Trophoblast cell (in vitro differentiated cells and primary cell): Measurements from ENCODE around the gene SPR.

Experiments used
- DNase-seq, 2 donors: peaks; one replicate each; pipeline ENCODE4 v3.0.0-alpha.2; 2016
- H2AFZ ChIP-seq: 2 replicates; pipeline ENCODE4 v1.6.1; 2013; ENCODE audit warnings: low read length, moderate library complexity, mild to moderate bottlenecking; ENCODE audit not compliant: insufficient read depth, poor library complexity
- H2AK5ac ChIP-seq: 2 replicates; pipeline ENCODE4 v1.6.1; 2013; ENCODE audit warnings: mild to moderate bottlenecking, low read length
- H2BK120ac ChIP-seq: 2 replicates; pipeline ENCODE4 v1.6.1; 2013; ENCODE audit warnings: low read length, mild to moderate bottlenecking, moderate library complexity; ENCODE audit not compliant: insufficient read depth, poor library complexity
- H2BK12ac ChIP-seq: 2 replicates; pipeline ENCODE4 v1.6.1; 2013; ENCODE audit warnings: mild to moderate bottlenecking, low read length, moderate library complexity
- H2BK5ac ChIP-seq: 2 replicates; pipeline ENCODE4 v1.6.1; 2013; ENCODE audit warnings: low read length, low read depth, moderate library complexity, mild to moderate bottlenecking; ENCODE audit not compliant: poor library complexity
- H3K14ac ChIP-seq: 2 replicates; pipeline ENCODE4 v1.6.1; 2013; ENCODE audit warnings: mild to moderate bottlenecking, low read length
- H3K18ac ChIP-seq: 2 replicates; pipeline ENCODE4 v1.6.1; 2013; ENCODE audit warnings: mild to moderate bottlenecking, low read length
- H3K23ac ChIP-seq: 2 replicates; pipeline ENCODE4 v1.6.1; 2013; ENCODE audit warnings: low read length
- H3K27ac ChIP-seq: 2 replicates; pipeline ENCODE4 v1.5.1; 2013; ENCODE audit warnings: low read depth, mild to moderate bottlenecking, inconsistent platforms, low read length, moderate library complexity
- H3K27me3 ChIP-seq: 2 replicates; pipeline ENCODE4 v1.6.1; 2013; ENCODE audit warnings: inconsistent platforms, mild to moderate bottlenecking, low read length, moderate library complexity; ENCODE audit not compliant: insufficient read depth
- H3K36me3 ChIP-seq, 2 experiments: 1 replicate in 1 of 2; 2 replicates in 1 of 2; pipeline ENCODE4 v1.6.1; 2013; ENCODE audit warnings: low read length in 2 of 2, mild to moderate bottlenecking in 2 of 2, moderate library complexity in 1 of 2; ENCODE audit not compliant: insufficient read depth in 2 of 2, control insufficient read depth in 1 of 2
- H3K4ac ChIP-seq: 2 replicates; pipeline ENCODE4 v1.6.1; 2013; ENCODE audit warnings: low read depth, mild to moderate bottlenecking, low read length, moderate library complexity
- H3K4me1 ChIP-seq, 2 experiments: 1 replicate in 1 of 2; 2 replicates in 1 of 2; pipeline ENCODE4 v1.6.1; 2013; ENCODE audit warnings: low read length in 2 of 2, mild to moderate bottlenecking in 2 of 2, moderate library complexity in 1 of 2; ENCODE audit not compliant: insufficient read depth in 2 of 2, control insufficient read depth in 1 of 2
- H3K4me2 ChIP-seq: 2 replicates; pipeline ENCODE4 v1.6.1; 2013; ENCODE audit warnings: inconsistent platforms, mild to moderate bottlenecking, low read length, moderate library complexity
- H3K4me3 ChIP-seq: 2 replicates; pipeline ENCODE4 v1.5.1; 2013; ENCODE audit warnings: mild to moderate bottlenecking, low read depth, low read length, inconsistent platforms
- H3K79me1 ChIP-seq: one replicate; pipeline ENCODE4 v1.6.1; 2013; ENCODE audit warnings: low read length
- H3K79me2 ChIP-seq: 2 replicates; pipeline ENCODE4 v1.6.1; 2013; ENCODE audit warnings: low read length, mild to moderate bottlenecking; ENCODE audit not compliant: control insufficient read depth, insufficient read depth, poor library complexity
- H3K9ac ChIP-seq: 2 replicates; pipeline ENCODE4 v1.6.1; 2013; ENCODE audit warnings: mild to moderate bottlenecking, low read length
- H3K9me3 ChIP-seq: 2 replicates; pipeline ENCODE4 v1.6.1; 2013; ENCODE audit warnings: low read depth, mild to moderate bottlenecking, control low read depth, inconsistent platforms, low read length; ENCODE audit not compliant: insufficient read depth
- H4K12ac ChIP-seq: 2 replicates; pipeline ENCODE4 v1.6.1; 2013; ENCODE audit warnings: low read depth, mild to moderate bottlenecking, low read length, moderate library complexity
- H4K8ac ChIP-seq: 2 replicates; pipeline ENCODE4 v1.6.1; 2013; ENCODE audit warnings: low read depth, mild to moderate bottlenecking, low read length, moderate library complexity
- H4K91ac ChIP-seq: one replicate; pipeline ENCODE4 v1.6.1; 2013; ENCODE audit warnings: low read depth, mild to moderate bottlenecking, low read length, moderate library complexity
- WGBS: extraction: QIAGEN DNeasy Blood & Tissue Kit; methylation state at CpG from one replicate; pipeline ENCODE4 v1.1.7; 2013; ENCODE audit warnings: missing lambda C conversion rate; ENCODE audit not compliant: insufficient read length, insufficient coverage; ENCODE audit errors: extremely low coverage; 5-methylcytosine and 5-hydroxymethylcytosine counted together

Gene SPR

DNA sequence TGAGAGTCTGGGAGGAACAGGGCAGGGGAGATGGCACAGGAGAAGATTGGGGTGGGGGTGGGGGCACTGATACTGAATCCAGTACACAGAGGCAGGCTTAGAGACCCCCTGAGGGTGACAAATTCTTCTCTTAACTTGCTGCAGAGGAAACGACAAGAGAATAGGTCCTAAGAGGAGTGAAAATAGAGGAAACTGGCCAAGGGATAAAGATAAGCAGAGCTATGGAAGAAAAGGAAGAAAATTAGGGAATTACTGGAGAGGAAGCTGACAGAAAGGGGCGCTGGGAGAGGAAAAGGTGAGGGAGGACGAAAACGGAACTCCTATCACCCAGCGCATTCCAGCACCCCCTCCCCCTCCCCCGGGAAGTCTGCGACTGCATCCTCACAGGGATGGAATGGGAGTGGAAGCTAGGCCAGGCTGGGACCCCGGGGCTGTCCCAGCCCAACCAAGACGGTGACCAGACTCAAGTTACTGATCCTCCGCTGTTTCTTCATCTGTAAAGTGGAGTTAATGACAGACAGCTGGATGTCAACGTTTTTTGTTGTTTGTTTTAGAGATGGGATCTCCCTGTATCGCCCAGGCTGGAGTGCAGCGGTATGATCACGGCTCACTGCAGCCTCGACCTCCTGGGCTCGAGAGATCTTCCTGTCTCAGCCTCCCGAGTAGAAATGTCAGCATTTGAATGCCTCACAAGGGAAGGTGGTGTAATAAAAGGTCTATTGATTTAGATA is 27.5 kb downstream of the SPR start:
- H3K4me2 ChIP-seq, result no peak overlapping the region
- no peak overlapping the region for H3K27ac ChIP-seq
- H3K9ac ChIP-seq, result no peak overlapping the region
- no peak overlapping the region for H3K14ac ChIP-seq
- H3K36me3 ChIP-seq, result no peaks in the 10 kb centered on the region
- H4K8ac ChIP-seq, result no peak overlapping the region
- H4K91ac ChIP-seq, result no peak overlapping the region
- no peaks in the 10 kb centered on the region for H3K79me1 ChIP-seq
- no peak overlapping the region for H2AFZ ChIP-seq
- no peak overlapping the region for H3K23ac ChIP-seq
- no peak overlapping the region for H2BK12ac ChIP-seq
- no peak overlapping the region for H3K4me3 ChIP-seq
- no CpG with 5 or more reads among the region's 17 CpGs for WGBS
- no peak overlapping the region for H3K18ac ChIP-seq
- peaks cover 68% of the 10 kb centered on the region for H3K27me3 ChIP-seq
- no peak for DNase-seq
- H2BK120ac ChIP-seq, result no peak overlapping the region
- peaks cover 17% of the 10 kb centered on the region in 2 experiments for H3K4me1 ChIP-seq
- no peak overlapping the region for H4K12ac ChIP-seq
- no peak overlapping the region for H2BK5ac ChIP-seq
- no peak overlapping the region for H3K4ac ChIP-seq
- peaks cover 6% of the 10 kb centered on the region for H3K9me3 ChIP-seq
- no peak overlapping the region for H2AK5ac ChIP-seq
- no peaks in the 10 kb centered on the region for H3K79me2 ChIP-seq

DNA sequence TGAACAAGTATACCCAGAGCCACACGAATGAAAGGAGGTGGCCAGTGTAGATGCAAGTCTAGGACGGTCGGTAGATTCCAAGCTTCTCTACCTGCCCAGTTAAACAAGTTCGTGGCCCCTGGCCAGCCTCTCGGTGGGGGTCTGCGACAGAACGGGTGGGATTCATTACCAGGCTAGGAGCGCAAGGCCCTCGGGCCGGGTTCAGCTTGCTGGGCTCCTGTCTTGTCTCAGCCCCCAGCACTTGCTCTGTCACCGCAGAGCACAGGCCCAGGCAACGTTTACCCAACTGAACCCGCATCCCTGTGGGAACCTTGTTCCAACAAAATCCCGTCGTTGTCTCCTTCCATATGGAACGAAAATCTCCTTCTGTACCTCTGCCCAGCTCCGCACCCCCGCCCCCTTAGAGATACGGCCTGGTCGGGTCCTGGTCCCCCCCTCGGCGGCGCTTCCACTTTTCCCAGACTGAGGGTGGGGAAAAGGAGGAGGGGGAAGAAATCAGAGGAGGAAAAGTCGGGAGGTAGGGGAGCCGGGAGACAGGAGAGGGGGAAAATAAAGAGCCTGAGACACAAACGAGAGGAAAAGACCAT is 28.2 kb downstream of the SPR start:
- peak overlapping the region; percentile 62 for H3K4me2 ChIP-seq
- no peak overlapping the region for H2BK5ac ChIP-seq
- H2BK120ac ChIP-seq, result no peak overlapping the region
- peaks cover 73% of the 10 kb centered on the region for H3K27me3 ChIP-seq
- WGBS, result no CpG with 5 or more reads among the region's 26 CpGs
- H3K14ac ChIP-seq, result no peak overlapping the region
- peaks cover 20% of the 10 kb centered on the region in 2 experiments for H3K4me1 ChIP-seq
- no peak overlapping the region for H3K4me3 ChIP-seq
- H3K4ac ChIP-seq, result no peak overlapping the region
- H3K23ac ChIP-seq, result no peak overlapping the region
- no peaks in the 10 kb centered on the region for H3K79me1 ChIP-seq
- H3K9me3 ChIP-seq, result peaks cover 6% of the 10 kb centered on the region
- H2AFZ ChIP-seq, result no peak overlapping the region
- H3K18ac ChIP-seq, result no peak overlapping the region
- H3K36me3 ChIP-seq, result no peaks in the 10 kb centered on the region
- no peaks in the 10 kb centered on the region for H3K79me2 ChIP-seq
- DNase-seq, result peak in 1 of 2 donors; percentile 40
- H4K12ac ChIP-seq, result no peak overlapping the region
- no peak overlapping the region for H3K27ac ChIP-seq
- no peak overlapping the region for H3K9ac ChIP-seq
- no peak overlapping the region for H4K91ac ChIP-seq
- no peak overlapping the region for H4K8ac ChIP-seq
- H2BK12ac ChIP-seq, result no peak overlapping the region
- no peak overlapping the region for H2AK5ac ChIP-seq

DNA sequence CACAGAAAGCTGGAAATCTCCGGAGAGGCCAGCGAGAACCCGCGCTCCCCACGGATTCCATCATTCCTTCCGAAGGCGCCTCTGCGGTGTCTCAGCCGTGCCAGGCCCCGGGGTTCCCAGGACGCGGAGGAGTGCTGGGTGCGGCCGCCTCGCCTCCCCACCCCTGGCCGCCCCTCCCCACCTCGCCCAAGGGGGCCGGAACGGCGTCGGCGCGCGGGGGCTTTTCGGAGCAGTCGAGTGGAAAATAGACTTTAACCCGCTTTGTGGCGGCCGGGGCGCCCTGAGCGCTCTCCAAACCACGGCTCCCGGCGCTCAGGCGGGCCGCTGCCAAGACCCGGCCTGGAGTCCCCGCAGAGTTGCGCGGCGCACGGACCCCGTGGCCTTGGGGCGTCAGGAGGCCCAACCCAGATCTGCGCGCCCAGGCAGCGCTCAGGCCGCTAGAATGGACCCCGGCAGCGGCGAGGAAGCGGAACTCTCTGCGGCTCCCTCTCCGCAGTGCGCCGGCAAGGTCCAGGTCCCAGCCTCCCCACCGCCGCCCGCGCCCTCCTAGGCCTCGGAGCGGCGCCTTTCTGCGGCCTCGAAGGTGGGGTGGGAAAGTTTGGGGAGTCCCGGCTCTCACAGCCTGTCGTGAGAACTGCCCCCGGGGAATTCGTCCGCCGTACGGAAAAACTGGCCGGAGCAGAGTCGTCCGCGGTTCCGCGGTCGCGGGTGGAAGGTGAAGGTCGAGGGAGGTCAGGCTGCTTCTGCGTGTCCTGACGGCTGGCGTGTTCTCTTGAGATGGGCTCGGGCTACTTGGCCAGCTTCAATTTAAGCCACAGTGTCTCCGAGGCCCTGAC is 28.9 kb downstream of the SPR start:
- Histone ChIP-seq H2BK5ac (no peak overlapping the region), H3K27me3 (peaks cover 79% of the 10 kb centered on the region), H3K27ac (no peak overlapping the region), H3K79me2 (no peaks in the 10 kb centered on the region), H2AK5ac (no peak overlapping the region), H3K4me1 (peaks cover 23 to 27% of the 10 kb centered on the region in 2 experiments), H3K4me3 (peak overlapping the region; percentile 25), H3K9ac (no peak overlapping the region), H2AFZ (peak overlapping the region; percentile 69), H4K8ac (peak overlapping the region; percentile 13), H2BK12ac (no peak overlapping the region), H3K36me3 (no peaks in the 10 kb centered on the region), H2BK120ac (no peak overlapping the region), H3K4ac (no peak overlapping the region), H4K12ac (peak overlapping the region; percentile 7), H3K9me3 (peaks cover 6% of the 10 kb centered on the region), H4K91ac (no peak overlapping the region), H3K18ac (peak overlapping the region; percentile 33), H3K4me2 (peak overlapping the region; percentile 62), H3K14ac (no peak overlapping the region), H3K79me1 (no peaks in the 10 kb centered on the region), H3K23ac (no peak overlapping the region)
- no CpG with 5 or more reads among the region's 86 CpGs for WGBS
- peak; percentile 53 to 69 for DNase-seq

DNA sequence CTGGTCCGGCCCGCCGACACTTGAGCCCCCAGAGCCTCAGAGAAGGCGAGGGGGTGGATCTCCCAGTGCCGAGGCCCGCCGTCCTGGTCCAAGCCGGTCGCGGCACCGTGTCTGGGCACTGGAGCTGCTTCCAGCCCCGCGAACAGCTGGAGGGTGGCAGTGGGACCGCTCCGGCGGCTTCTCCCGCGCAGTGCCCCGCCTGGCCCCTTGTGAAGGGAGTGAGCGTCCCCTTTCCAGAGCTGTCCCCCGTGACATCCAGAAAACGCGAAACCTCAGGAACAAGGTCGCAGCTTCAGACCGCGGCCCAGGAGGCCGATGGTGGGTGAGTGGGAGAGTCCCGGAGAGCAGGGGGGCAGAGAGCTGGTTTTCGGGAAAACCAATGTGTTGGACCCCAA is 29.5 kb downstream of the SPR start:
- no CpG with 5 or more reads among the region's 29 CpGs for WGBS
- no peak overlapping the region for H3K4ac ChIP-seq
- H4K12ac ChIP-seq, result no peak overlapping the region
- no peaks in the 10 kb centered on the region for H3K36me3 ChIP-seq
- H3K79me2 ChIP-seq, result no peaks in the 10 kb centered on the region
- no peaks in the 10 kb centered on the region for H3K79me1 ChIP-seq
- H2BK5ac ChIP-seq, result no peak overlapping the region
- no peak overlapping the region for H4K91ac ChIP-seq
- peak overlapping the region; percentile 69 for H2AFZ ChIP-seq
- H3K23ac ChIP-seq, result no peak overlapping the region
- no peak overlapping the region for H2AK5ac ChIP-seq
- peaks cover 83% of the 10 kb centered on the region for H3K27me3 ChIP-seq
- H3K18ac ChIP-seq, result peak overlapping the region; percentile 33
- no peak overlapping the region for H3K27ac ChIP-seq
- no peak overlapping the region for H2BK120ac ChIP-seq
- no peak overlapping the region for H3K14ac ChIP-seq
- H3K4me2 ChIP-seq, result peak overlapping the region; percentile 62
- H2BK12ac ChIP-seq, result no peak overlapping the region
- H3K4me1 ChIP-seq, result peaks cover 23 to 27% of the 10 kb centered on the region in 2 experiments
- peaks cover 6% of the 10 kb centered on the region for H3K9me3 ChIP-seq
- no peak overlapping the region for H4K8ac ChIP-seq
- H3K9ac ChIP-seq, result no peak overlapping the region
- no peak for DNase-seq
- H3K4me3 ChIP-seq, result no peak overlapping the region
